WERI-Rb-1 (cell line): ENCODE measurements around the gene IGFL1.
"Not testable (repeated sequence)": the region's sequence is repeated elsewhere in the genome, so short reads cannot be mapped to it uniquely, and the experiment has no call there.

ENCODE experiments used
- DNase-seq: peaks from one replicate; pipeline ENCODE4 v3.0.0-alpha.2; 2020
- H3K27ac ChIP-seq: fragments of 250-450 bp; sonication (Bioruptor Pico); 2 replicates; pipeline ENCODE4 v1.5.1; 2020; ENCODE audit warnings: mild to moderate bottlenecking, moderate library complexity
- H3K27me3 ChIP-seq: fragments of 250-450 bp; sonication (Bioruptor Pico); 2 replicates; pipeline ENCODE4 v1.5.1; 2021; ENCODE audit warnings: mild to moderate bottlenecking, low read depth, moderate library complexity; ENCODE audit not compliant: insufficient read depth, severe bottlenecking
- H3K36me3 ChIP-seq: fragments of 250-450 bp; sonication (Bioruptor Pico); 2 replicates; pipeline ENCODE4 v1.5.1; 2020; ENCODE audit warnings: mild to moderate bottlenecking, moderate library complexity
- H3K4me3 ChIP-seq: 2 replicates; pipeline ENCODE4 v1.5.1; 2011; ENCODE audit warnings: low read depth, mild to moderate bottlenecking, control low read depth, low read length
- H3K9me3 ChIP-seq: fragments of 250-450 bp; sonication (Bioruptor Pico); 2 replicates; pipeline ENCODE4 v1.5.1; 2021; ENCODE audit warnings: mild to moderate bottlenecking, moderate library complexity; ENCODE audit not compliant: severe bottlenecking
- TF ChIP-seq, protein P1 (sequence below): IDR thresholded peaks from 2 replicates; pipeline ENCODE4 v1.5.1; 2011; ENCODE audit warnings: low read depth, mild to moderate bottlenecking, control low read depth, inconsistent platforms, low read length

The IGFL1 gene

GRCh38 chr19:46193678-46194077, 35.9 kb upstream of the IGFL1 start:
- Histone ChIP-seq H3K27ac (no peak overlapping the region), H3K36me3 (no peaks in the 10 kb centered on the region), H3K27me3 (no peaks in the 10 kb centered on the region), H3K9me3 (no peaks in the 10 kb centered on the region), H3K4me3 (no peak overlapping the region)
- DNase-seq, result no peak
- TF ChIP-seq, protein P1, sequence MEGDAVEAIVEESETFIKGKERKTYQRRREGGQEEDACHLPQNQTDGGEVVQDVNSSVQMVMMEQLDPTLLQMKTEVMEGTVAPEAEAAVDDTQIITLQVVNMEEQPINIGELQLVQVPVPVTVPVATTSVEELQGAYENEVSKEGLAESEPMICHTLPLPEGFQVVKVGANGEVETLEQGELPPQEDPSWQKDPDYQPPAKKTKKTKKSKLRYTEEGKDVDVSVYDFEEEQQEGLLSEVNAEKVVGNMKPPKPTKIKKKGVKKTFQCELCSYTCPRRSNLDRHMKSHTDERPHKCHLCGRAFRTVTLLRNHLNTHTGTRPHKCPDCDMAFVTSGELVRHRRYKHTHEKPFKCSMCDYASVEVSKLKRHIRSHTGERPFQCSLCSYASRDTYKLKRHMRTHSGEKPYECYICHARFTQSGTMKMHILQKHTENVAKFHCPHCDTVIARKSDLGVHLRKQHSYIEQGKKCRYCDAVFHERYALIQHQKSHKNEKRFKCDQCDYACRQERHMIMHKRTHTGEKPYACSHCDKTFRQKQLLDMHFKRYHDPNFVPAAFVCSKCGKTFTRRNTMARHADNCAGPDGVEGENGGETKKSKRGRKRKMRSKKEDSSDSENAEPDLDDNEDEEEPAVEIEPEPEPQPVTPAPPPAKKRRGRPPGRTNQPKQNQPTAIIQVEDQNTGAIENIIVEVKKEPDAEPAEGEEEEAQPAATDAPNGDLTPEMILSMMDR, result no peak

- Histone ChIP-seq H3K27ac (no peak overlapping the region), H3K27me3 (no peaks in the 10 kb centered on the region), H3K36me3 (no peaks in the 10 kb centered on the region), H3K4me3 (no peak overlapping the region), H3K9me3 (no peaks in the 10 kb centered on the region)
- no peak for DNase-seq
- TF ChIP-seq, protein P1, result no peak
Observed at GRCh38 chr19:46195104-46195503, 34.4 kb upstream of the IGFL1 start.

DNA sequence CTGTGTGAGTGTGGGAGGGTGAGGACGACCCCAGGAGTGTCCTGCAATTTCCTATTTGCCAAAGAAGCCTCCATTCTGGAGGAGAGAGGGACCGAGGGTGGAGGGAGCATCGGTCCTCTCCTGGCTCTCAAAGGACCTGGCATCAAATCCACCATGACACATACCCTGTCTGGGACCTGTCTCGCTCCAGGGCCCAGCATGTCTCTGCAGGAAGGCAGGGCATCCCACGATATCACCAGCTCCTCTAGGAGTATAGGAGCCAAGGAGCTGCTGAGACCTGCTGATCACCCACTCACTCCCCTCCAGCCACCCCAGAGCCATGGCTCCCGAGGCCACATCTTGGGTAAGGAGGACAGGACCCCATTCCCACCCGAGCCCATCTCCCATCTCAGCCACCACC, 33.6 kb upstream of the IGFL1 start:
- H3K4me3 ChIP-seq, H3K27me3 ChIP-seq, H3K27ac ChIP-seq, H3K36me3 ChIP-seq, DNase-seq, H3K9me3 ChIP-seq: not testable (repeated sequence)

DNA sequence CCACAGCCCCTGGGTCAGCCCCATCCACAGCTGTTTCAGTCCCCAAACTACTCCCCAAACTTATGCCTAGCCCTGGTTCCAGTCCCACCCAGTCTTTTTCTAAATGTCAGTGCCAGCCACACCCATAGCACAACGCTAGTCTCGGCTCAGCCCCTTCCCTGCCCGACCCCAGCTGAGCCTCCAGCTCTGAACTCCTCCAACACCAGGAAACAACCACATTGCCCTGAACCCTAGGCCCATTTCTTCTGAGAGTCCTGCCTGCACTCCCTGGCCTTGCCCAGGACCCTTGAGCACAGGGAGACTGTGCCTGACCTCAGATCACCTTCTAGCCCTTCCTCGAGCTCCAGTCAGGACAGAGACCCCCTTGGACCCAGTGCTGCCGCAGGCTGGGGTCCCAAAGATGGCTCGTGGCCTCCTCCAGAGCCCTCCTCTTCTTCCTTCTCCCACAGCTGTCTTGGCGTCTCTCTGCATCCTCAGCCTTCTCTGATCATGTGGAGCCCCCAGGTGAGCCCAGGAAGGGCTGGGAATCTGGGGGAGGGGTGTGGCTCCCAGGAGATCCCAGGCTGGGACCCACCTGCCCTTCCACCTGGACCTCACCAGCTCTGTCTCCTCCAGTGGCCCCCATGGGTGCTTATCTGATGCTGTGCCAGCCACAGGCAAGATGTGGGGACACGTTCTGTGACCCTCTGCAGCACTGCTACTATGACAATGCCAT, 33.0 kb upstream of the IGFL1 start:
- H3K27me3 ChIP-seq, result no peaks in the 10 kb centered on the region
- H3K36me3 ChIP-seq, result no peaks in the 10 kb centered on the region
- H3K4me3 ChIP-seq, result no peak overlapping the region
- DNase-seq, result no peak
- TF ChIP-seq, protein P1, result no peak
- no peak overlapping the region for H3K27ac ChIP-seq
- no peaks in the 10 kb centered on the region for H3K9me3 ChIP-seq

GRCh38 chr19:46197314-46198070, 32.0 kb upstream of the IGFL1 start:
- TF ChIP-seq, protein P1, result no peak
- Histone ChIP-seq H3K36me3 (no peaks in the 10 kb centered on the region), H3K4me3 (no peak overlapping the region), H3K27ac (no peak overlapping the region), H3K9me3 (no peaks in the 10 kb centered on the region), H3K27me3 (no peaks in the 10 kb centered on the region)
- DNase-seq, result peak; percentile 52

DNA sequence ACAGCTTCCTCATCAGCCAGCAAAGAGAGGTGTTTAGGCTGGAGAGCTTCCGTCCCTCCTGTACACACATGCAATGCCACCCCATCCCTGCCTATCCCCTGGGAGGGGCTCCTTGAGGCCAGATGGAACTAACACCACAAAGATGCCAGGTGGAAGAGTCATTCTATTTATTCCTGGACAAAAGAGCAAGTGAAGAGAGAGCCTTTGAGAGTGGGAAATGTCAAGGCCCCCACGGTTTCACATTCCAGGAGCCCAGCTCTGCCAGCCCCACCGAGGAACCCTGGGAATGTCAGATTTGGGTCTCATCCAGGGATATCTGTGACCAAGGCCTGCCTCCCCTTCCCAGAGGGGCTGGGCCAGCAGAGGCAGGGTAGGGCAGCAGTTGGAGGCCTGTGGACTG, 30.8 kb upstream of the IGFL1 start:
- Histone ChIP-seq H3K27me3 (no peaks in the 10 kb centered on the region), H3K4me3 (no peak overlapping the region), H3K27ac (no peak overlapping the region), H3K36me3 (no peaks in the 10 kb centered on the region), H3K9me3 (no peaks in the 10 kb centered on the region)
- TF ChIP-seq, protein P1, result no peak
- no peak for DNase-seq
